ENCODE measurements around the gene ITGA3. TPM values are rescaled to one million over a fixed set of nuclear protein-coding genes. Genes with fewer than 3 reads are reported as not detected.

ITGA3 gene
- total and polyA plus RNA-seq, 2 of the 13 experiments (the other 11 are each of a cell fraction or from before 2014, with no cell fraction given) = 0.48 to 0.69 TPM

DNA sequence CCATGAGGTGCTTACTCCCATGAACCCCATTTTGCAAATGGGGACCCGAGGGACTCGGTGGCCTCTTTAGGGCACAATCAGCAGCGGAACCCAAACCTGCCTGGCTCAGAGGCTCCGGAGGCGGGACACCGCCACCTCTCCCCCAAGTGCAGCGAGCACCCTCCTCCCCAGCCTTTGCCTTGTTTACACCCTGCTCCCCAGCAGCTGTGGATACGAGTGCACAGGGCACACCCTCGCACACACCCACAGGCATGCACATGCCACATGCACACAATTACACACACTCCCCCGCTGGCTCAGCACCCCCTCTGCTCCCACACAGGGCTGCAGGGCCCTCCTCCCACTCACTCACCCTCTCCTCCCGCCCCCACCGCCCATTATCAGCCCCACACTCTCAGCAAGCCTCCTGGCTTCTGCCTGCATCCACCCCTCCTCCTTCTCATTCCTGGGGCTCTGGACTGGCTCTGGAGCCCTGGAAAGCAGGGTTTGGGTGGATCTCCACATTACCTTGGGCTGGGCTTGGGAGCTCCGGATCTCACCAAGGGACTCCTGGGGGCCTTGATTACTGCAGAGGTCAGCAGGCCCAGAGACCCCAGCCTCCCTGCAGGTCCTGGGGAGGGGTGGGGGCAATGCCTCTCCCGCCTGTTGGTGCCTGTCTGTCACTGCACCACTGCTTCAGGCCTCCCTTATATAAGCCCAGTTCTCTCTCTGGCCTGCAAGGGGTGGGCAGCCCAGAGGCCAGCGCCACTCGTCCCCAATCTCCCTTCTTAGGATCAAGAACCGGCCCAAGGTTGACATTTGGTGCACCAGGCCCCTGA is 45.6 kb downstream of the ITGA3 start (continued):
- TF ChIP-seq RFX5 (IDR thresholded peaks at IDR 0.05; ENCODE audit: low read depth, low read length) = no peak
- TF ChIP-seq, protein P1, sequence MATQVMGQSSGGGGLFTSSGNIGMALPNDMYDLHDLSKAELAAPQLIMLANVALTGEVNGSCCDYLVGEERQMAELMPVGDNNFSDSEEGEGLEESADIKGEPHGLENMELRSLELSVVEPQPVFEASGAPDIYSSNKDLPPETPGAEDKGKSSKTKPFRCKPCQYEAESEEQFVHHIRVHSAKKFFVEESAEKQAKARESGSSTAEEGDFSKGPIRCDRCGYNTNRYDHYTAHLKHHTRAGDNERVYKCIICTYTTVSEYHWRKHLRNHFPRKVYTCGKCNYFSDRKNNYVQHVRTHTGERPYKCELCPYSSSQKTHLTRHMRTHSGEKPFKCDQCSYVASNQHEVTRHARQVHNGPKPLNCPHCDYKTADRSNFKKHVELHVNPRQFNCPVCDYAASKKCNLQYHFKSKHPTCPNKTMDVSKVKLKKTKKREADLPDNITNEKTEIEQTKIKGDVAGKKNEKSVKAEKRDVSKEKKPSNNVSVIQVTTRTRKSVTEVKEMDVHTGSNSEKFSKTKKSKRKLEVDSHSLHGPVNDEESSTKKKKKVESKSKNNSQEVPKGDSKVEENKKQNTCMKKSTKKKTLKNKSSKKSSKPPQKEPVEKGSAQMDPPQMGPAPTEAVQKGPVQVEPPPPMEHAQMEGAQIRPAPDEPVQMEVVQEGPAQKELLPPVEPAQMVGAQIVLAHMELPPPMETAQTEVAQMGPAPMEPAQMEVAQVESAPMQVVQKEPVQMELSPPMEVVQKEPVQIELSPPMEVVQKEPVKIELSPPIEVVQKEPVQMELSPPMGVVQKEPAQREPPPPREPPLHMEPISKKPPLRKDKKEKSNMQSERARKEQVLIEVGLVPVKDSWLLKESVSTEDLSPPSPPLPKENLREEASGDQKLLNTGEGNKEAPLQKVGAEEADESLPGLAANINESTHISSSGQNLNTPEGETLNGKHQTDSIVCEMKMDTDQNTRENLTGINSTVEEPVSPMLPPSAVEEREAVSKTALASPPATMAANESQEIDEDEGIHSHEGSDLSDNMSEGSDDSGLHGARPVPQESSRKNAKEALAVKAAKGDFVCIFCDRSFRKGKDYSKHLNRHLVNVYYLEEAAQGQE (IDR thresholded peaks at IDR 0.05; ENCODE audit: borderline replicate concordance in 1 of 2, low read depth in 1 of 2, low read length in 2 of 2) = no peak
- TF ChIP-seq ZNF263 (CRISPR knock-in tag; IDR thresholded peaks at IDR 0.05) = peak; percentile 93
- TF ChIP-seq, protein P2, sequence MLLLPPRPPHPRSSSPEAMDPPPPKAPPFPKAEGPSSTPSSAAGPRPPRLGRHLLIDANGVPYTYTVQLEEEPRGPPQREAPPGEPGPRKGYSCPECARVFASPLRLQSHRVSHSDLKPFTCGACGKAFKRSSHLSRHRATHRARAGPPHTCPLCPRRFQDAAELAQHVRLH (CRISPR knock-in tag; IDR thresholded peaks at IDR 0.05; ENCODE audit: borderline replicate concordance, low read depth) = no peak; the same call in 1 of the 2 replicates
- no peak for TF ChIP-seq ISX (CRISPR knock-in tag; conservative IDR thresholded peaks at IDR 0.05)
- TF ChIP-seq, protein P3, sequence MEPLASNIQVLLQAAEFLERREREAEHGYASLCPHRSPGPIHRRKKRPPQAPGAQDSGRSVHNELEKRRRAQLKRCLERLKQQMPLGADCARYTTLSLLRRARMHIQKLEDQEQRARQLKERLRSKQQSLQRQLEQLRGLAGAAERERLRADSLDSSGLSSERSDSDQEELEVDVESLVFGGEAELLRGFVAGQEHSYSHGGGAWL (CRISPR knock-in tag; IDR thresholded peaks at IDR 0.05) = 0 out of 2 replicates have a peak, but pooled peaks have one; percentile 28
- TF ChIP-seq ZNF615 (CRISPR knock-in tag; IDR thresholded peaks at IDR 0.05; ENCODE audit: borderline replicate concordance) = no peak
- TF ChIP-seq, protein P4, sequence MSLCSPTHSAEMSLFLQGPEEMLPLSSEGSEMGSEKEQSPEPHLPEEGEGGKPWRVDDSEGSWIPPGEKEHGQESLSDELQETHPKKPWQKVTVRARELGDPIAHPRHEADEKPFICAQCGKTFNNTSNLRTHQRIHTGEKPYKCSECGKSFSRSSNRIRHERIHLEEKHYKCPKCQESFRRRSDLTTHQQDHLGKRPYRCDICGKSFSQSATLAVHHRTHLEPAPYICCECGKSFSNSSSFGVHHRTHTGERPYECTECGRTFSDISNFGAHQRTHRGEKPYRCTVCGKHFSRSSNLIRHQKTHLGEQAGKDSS (CRISPR knock-in tag; IDR thresholded peaks at IDR 0.05; ENCODE audit: borderline replicate concordance, low read depth) = no peak
- TF ChIP-seq ZNF792 (CRISPR knock-in tag; IDR thresholded peaks at IDR 0.05) = no peak
- TF ChIP-seq TOPORS (CRISPR knock-in tag; IDR thresholded peaks at IDR 0.05) = no peak
- TF ChIP-seq, protein P5, sequence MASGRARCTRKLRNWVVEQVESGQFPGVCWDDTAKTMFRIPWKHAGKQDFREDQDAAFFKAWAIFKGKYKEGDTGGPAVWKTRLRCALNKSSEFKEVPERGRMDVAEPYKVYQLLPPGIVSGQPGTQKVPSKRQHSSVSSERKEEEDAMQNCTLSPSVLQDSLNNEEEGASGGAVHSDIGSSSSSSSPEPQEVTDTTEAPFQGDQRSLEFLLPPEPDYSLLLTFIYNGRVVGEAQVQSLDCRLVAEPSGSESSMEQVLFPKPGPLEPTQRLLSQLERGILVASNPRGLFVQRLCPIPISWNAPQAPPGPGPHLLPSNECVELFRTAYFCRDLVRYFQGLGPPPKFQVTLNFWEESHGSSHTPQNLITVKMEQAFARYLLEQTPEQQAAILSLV (CRISPR knock-in tag; IDR thresholded peaks at IDR 0.05; ENCODE audit: borderline replicate concordance) = no peak
- TF ChIP-seq PHF8 (CRISPR knock-in tag; IDR thresholded peaks at IDR 0.05) = no peak
- no peak for TF ChIP-seq SP1 (IDR thresholded peaks at IDR 0.05)
- peak; percentile 31; the same call in 1 of the 2 replicates for TF ChIP-seq SP1 (CRISPR knock-in tag; IDR thresholded peaks at IDR 0.05)
- no peak for TF ChIP-seq NR1H2 (CRISPR knock-in tag; IDR thresholded peaks at IDR 0.05; ENCODE audit: borderline replicate concordance, low read depth)
- no peak for TF ChIP-seq ZNF883 (CRISPR knock-in tag; IDR thresholded peaks at IDR 0.05; ENCODE audit: not compliant biosample characterization)
- TF ChIP-seq NFKBIZ (CRISPR knock-in tag; IDR thresholded peaks at IDR 0.05) = no peak
- peak; percentile 64 for TF ChIP-seq HOXA3 (CRISPR knock-in tag; IDR thresholded peaks at IDR 0.05)
- TF ChIP-seq CCAR2 (optimal IDR thresholded peaks at IDR 0.05; ENCODE audit: low read depth, low read length) = no peak
- no peak for TF ChIP-seq REXO4 (CRISPR knock-in tag; IDR thresholded peaks at IDR 0.05; ENCODE audit: borderline replicate concordance)
- no peak for TF ChIP-seq POGZ (CRISPR knock-in tag; IDR thresholded peaks at IDR 0.05)
